Choroid plexus epithelial cell (primary cell): Measurements from ENCODE around the gene ALS2.
A peak's percentile ranks its signal among the peaks of the same experiment; 100 is the strongest.

Source experiments
- DNase-seq: peaks from one replicate; pipeline ENCODE4 v3.0.0-alpha.2; 2010; ENCODE audit warnings: low read depth
- H3K4me3 ChIP-seq: 2 replicates; pipeline ENCODE4 v1.5.1; 2011; ENCODE audit warnings: low read depth, mild to moderate bottlenecking, control low read depth, low read length, moderate library complexity
- TF ChIP-seq, protein P1 (sequence below): conservative IDR thresholded peaks from 2 replicates; pipeline ENCODE4 v1.5.1; 2011; ENCODE audit warnings: low read depth, mild to moderate bottlenecking, control low read depth, inconsistent platforms, low read length, moderate library complexity

ALS2 gene

DNA sequence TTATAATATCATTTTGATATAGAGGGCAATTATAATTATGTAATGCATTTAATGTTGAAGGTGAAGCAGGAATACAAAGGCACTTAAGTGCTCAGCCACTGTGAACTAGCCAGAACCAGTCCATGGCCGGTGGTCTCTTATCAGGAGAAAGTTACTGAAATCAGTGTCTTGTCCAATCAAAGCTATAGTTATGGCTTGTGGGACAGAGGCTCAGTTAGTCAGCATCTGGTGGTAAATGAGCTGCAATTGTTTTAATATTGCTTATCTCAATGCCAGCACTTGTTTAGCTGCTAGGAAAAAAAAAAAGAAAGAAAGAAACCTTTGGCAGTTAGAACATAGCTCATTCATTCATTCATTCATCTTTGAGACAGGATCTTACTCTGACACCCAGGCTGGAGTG is 3.8 kb upstream of the ALS2 start:
- no peak for DNase-seq
- no peak overlapping the region for H3K4me3 ChIP-seq
- TF ChIP-seq, protein P1, sequence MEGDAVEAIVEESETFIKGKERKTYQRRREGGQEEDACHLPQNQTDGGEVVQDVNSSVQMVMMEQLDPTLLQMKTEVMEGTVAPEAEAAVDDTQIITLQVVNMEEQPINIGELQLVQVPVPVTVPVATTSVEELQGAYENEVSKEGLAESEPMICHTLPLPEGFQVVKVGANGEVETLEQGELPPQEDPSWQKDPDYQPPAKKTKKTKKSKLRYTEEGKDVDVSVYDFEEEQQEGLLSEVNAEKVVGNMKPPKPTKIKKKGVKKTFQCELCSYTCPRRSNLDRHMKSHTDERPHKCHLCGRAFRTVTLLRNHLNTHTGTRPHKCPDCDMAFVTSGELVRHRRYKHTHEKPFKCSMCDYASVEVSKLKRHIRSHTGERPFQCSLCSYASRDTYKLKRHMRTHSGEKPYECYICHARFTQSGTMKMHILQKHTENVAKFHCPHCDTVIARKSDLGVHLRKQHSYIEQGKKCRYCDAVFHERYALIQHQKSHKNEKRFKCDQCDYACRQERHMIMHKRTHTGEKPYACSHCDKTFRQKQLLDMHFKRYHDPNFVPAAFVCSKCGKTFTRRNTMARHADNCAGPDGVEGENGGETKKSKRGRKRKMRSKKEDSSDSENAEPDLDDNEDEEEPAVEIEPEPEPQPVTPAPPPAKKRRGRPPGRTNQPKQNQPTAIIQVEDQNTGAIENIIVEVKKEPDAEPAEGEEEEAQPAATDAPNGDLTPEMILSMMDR, result no peak

DNA sequence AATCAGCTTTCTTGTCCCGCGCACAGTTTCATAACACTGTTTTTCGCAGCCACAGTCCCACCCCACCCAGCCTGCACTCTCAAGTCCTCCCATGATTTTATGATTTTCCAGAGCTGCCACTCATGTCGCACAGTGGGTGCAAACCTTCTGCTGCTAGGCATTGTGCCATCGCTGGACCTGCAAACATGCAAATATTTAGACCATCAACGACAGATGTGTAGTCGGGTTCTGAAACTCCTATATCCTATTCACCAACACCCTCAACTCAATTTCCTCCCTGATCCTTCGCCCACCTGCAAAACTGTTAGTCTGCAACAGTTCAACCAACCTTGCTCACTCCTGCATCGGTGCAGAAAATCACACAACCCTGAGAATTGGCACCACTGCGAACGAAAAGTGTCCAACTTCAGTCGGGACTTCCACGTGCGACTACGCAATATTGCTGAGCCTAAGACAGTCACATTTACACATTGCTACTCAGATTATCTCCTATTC is 871 bp upstream of the ALS2 start:
- TF ChIP-seq, protein P1, result no peak
- H3K4me3 ChIP-seq, result peak overlapping the region; percentile 96
- DNase-seq, result peak; percentile 16

DNA sequence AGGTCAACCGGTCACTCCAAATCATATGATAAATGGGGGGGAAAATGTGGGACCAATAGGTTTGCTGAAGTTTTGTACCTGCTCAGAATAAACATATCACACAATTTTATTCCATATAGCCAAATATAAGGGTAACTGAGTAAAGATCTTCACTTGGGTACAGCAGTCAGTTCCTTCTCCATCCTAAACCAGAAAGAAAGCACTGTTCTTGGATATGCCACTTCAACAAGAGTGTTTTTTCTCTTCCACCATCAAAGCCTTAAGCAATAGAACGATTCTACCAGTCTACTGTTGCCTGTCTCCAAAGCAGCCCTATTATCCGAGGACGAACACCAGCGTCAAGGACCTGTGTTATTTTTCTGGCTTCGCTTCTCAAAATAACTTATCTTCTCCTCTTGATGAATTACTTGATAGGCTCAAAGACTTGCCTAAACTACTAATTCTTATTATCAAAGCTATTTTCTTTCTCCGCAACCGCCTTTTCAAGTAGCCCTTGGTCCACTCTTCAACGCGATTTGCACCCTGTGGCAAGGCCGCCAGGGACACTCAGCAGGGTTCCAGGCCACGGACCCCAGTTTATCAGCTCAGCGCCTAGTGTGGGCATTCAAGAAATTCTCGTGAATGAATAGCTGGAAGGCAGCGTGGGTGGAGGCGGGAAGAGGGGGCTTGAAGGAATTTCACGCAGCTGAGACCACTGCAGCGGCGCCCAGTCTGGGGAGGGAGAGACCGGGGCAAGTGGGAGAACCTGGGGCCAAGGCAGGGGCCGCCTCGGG is 646 bp downstream of the ALS2 start:
- TF ChIP-seq, protein P1, result no peak
- DNase-seq, result peak; percentile 30
- peak overlapping the region; percentile 96 for H3K4me3 ChIP-seq

DNA sequence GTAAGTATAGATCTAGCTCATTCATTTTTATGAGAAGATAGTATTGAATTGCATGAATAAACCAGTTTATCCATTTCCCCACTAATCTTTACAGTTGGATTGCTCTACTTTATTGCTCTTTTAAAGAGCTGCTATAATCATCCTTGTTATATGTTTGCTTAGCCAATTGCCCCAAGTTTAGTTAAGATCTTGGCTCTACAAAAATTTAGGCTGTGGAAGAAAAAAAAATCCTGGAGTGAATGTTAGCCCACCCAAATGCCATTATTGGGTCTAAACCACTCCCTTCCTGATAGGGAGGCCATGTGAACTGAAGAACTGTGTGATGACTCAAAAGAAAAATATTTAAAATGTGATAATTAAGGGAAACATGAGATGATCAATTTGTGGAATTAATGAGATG is 2.9 kb downstream of the ALS2 start:
- TF ChIP-seq, protein P1, result no peak
- H3K4me3 ChIP-seq, result no peak overlapping the region
- DNase-seq, result no peak

DNA sequence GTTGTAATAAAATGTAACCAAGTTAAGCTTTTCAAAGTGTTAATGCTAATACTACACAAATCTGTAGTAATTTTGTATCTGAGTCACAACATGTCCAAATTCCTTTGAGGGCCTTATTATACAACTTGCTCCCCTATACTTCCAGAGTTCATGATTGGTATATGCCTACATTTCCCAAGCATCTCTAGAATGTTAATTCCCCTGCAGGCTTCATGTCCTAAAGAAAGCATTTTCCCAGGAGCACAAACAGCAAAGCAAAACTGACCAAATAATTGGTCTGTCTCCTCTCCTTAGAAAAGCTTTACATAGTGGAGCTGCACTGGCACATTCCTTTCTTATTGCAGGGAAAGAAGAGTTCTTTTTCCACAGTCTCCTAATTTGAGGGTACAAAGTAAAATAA is 3.7 kb downstream of the ALS2 start:
- DNase-seq, result peak; percentile 18
- H3K4me3 ChIP-seq, result no peak overlapping the region
- TF ChIP-seq, protein P1, result no peak

DNA sequence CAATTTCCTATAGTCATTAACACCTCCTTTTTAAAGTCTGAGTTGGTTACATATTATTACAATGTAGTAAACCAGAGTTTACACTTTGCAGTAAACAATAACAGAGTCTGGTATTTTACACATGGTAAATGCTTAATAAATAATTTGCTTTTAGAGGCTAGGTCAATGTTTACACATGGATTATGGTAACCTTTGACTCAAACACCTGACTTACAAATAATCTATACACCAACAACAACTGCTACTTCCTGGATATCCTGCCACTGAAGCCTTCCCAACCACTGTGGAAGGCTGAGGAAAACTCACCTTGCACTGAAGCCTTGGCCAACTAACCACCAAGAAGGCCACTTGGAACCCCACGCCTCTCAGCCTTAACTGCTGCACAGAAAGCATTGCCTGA is 5.4 kb downstream of the ALS2 start:
- TF ChIP-seq, protein P1, result no peak
- no peak overlapping the region for H3K4me3 ChIP-seq
- DNase-seq, result no peak

DNA sequence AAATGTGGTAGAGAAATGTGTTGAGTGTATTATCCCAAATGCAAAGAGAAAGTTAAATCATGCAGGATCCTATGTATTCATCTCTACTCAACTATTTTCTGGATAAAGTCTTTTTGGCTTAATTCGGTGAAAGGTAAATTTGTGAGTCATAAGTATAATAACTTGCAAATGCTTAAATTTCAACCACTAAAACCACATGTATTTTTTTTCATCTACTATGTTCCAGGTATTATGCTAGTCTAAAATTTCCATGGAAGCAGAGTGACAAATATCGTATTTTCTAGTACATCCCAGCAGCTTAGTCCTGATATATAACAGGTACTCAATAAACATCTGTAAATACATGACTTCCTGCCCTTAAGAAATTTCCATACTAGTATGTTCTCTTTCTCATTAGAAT is 6.2 kb downstream of the ALS2 start:
- TF ChIP-seq, protein P1, result no peak
- no peak overlapping the region for H3K4me3 ChIP-seq
- DNase-seq, result no peak
